GM18951 (cell line): ENCODE data around the gene CSMD2.

ENCODE experiments used
- POLR2A ChIP-seq: IDR thresholded peaks from 4 replicates; pipeline ENCODE4 v1.6.1; 2011; ENCODE audit warnings: mild to moderate bottlenecking; ENCODE audit not compliant: insufficient read length, insufficient read depth; ENCODE audit errors: extremely low read depth
- in situ Hi-C: fragments of 300-500 bp; cut with MboI; formaldehyde crosslinking; loops from one replicate; pipeline ENCODE4 v1.12.0; 2022; ENCODE audit warnings: low sequenced_read_pairs, mixed read lengths, inconsistent platforms; ENCODE audit not compliant: unreplicated experiment

CSMD2 gene

GRCh38 chr1:33650708-33651107, 514.3 kb downstream of the CSMD2 start:
- TF ChIP-seq POLR2A: no peak
- in situ Hi-C loops: no loop called here

GRCh38 chr1:33649759-33650158, 515.3 kb downstream of the CSMD2 start:
- in situ Hi-C loops: loop anchor here (25.0 kb wide), 1 partner anchor 1088 kb away; no protein-coding TSS in a partner anchor
- TF ChIP-seq POLR2A: no peak

- no peak for TF ChIP-seq POLR2A
- in situ Hi-C loops: loop anchor here (25.0 kb wide), 1 partner anchor 1094 kb away; no protein-coding TSS in a partner anchor
Observed at GRCh38 chr1:33643216-33643615, 521.8 kb downstream of the CSMD2 start.

- in situ Hi-C loops: loop anchor here (25.0 kb wide), 1 partner anchor 1096 kb away; no protein-coding TSS in a partner anchor
- TF ChIP-seq POLR2A: no peak
Observed at GRCh38 chr1:33641104-33641830, 523.8 kb downstream of the CSMD2 start.

- TF ChIP-seq POLR2A: no peak
- in situ Hi-C loops: loop anchor here (25.0 kb wide), 1 partner anchor 1097 kb away; no protein-coding TSS in a partner anchor
Observed at GRCh38 chr1:33640114-33640660, 524.8 kb downstream of the CSMD2 start.

GRCh38 chr1:33637846-33638440, 527.1 kb downstream of the CSMD2 start:
- TF ChIP-seq POLR2A: no peak

GRCh38 chr1:33636209-33636608, 528.8 kb downstream of the CSMD2 start:
- in situ Hi-C loops: loop anchor here (25.0 kb wide), 1 partner anchor 1101 kb away; no protein-coding TSS in a partner anchor
- no peak for TF ChIP-seq POLR2A

More at GRCh38 chr1:33637846-33638440, 527.1 kb downstream of the CSMD2 start:
- in situ Hi-C loops: loop anchor here (25.0 kb wide), 1 partner anchor 1099 kb away; no protein-coding TSS in a partner anchor

- in situ Hi-C loops: loop anchor here (25.0 kb wide), 1 partner anchor 1102 kb away; no protein-coding TSS in a partner anchor
- TF ChIP-seq POLR2A: no peak
Observed at GRCh38 chr1:33635336-33636012, 529.6 kb downstream of the CSMD2 start.

GRCh38 chr1:33634806-33635205, 530.2 kb downstream of the CSMD2 start:
- no peak for TF ChIP-seq POLR2A
- in situ Hi-C loops: loop anchor here (25.0 kb wide), 1 partner anchor 1102 kb away; no protein-coding TSS in a partner anchor

GRCh38 chr1:33634143-33634542, 530.9 kb downstream of the CSMD2 start:
- no peak for TF ChIP-seq POLR2A
- in situ Hi-C loops: loop anchor here (25.0 kb wide), 1 partner anchor 1103 kb away; no protein-coding TSS in a partner anchor

- TF ChIP-seq POLR2A: no peak
- in situ Hi-C loops: loop anchor here (25.0 kb wide), 1 partner anchor 1104 kb away; no protein-coding TSS in a partner anchor
Observed at GRCh38 chr1:33633019-33633801, 531.8 kb downstream of the CSMD2 start.

- no peak for TF ChIP-seq POLR2A
- in situ Hi-C loops: loop anchor here (25.0 kb wide), 1 partner anchor 1107 kb away; no protein-coding TSS in a partner anchor
Observed at GRCh38 chr1:33630686-33631085, 534.3 kb downstream of the CSMD2 start.
